ENCODE measurements around the gene HM13.
"Not testable (repeated sequence)": the region's sequence is repeated elsewhere in the genome, so short reads cannot be mapped to it uniquely, and the experiment has no call there.

Gene HM13, protein sequence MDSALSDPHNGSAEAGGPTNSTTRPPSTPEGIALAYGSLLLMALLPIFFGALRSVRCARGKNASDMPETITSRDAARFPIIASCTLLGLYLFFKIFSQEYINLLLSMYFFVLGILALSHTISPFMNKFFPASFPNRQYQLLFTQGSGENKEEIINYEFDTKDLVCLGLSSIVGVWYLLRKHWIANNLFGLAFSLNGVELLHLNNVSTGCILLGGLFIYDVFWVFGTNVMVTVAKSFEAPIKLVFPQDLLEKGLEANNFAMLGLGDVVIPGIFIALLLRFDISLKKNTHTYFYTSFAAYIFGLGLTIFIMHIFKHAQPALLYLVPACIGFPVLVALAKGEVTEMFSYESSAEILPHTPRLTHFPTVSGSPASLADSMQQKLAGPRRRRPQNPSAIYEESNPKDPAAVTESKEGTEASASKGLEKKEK

DNA sequence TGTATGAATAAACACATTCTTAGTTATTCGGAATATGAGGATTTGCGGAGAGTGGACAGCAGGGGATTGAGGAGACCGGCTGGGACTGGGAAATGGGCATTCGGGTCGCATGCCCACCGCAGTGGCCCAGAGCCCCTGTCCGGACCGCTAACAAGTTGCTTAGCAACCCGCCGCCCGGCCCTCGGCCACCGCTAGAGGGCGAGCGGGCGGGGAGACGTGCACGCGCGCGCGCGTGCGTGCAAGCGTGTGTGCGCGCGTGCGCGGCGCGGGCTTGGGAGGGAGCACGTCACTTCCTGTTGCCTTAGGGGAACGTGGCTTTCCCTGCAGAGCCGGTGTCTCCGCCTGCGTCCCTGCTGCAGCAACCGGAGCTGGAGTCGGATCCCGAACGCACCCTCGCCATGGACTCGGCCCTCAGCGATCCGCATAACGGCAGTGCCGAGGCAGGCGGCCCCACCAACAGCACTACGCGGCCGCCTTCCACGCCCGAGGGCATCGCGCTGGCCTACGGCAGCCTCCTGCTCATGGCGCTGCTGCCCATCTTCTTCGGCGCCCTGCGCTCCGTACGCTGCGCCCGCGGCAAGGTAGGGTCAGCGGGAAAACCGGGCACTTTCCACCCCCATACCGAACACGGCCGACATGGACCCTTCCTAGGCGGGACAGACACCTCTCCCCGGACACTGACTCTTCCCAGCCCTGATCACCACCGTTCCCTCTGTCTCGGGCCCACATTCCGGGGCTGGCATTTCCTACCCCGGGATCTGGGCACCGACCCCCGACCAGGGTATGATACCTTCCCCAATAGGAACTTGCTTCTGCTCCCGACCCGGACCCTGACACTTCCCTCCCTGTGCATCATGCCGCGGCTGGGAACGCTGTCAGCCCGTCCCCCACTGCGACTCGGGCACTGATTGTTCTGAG is at the start of gene HM13:
HM13 (plus strand) TSS at position 289 of the 918 bp plus-strand sequence; CDS start at position 399, 110 bp downstream.
- peak; percentile 93 for DNase-seq
- peak within 1 kb of the TSS; percentile 70 for H3K4me3 Mint-ChIP-seq
- TF ChIP-seq, protein P1, sequence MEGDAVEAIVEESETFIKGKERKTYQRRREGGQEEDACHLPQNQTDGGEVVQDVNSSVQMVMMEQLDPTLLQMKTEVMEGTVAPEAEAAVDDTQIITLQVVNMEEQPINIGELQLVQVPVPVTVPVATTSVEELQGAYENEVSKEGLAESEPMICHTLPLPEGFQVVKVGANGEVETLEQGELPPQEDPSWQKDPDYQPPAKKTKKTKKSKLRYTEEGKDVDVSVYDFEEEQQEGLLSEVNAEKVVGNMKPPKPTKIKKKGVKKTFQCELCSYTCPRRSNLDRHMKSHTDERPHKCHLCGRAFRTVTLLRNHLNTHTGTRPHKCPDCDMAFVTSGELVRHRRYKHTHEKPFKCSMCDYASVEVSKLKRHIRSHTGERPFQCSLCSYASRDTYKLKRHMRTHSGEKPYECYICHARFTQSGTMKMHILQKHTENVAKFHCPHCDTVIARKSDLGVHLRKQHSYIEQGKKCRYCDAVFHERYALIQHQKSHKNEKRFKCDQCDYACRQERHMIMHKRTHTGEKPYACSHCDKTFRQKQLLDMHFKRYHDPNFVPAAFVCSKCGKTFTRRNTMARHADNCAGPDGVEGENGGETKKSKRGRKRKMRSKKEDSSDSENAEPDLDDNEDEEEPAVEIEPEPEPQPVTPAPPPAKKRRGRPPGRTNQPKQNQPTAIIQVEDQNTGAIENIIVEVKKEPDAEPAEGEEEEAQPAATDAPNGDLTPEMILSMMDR (IDR thresholded peaks at IDR 0.05), result peak; percentile 95
- no peak within 1 kb of the TSS for H3K27ac Mint-ChIP-seq
- H3K36me3 Mint-ChIP-seq (ENCODE audit: low read depth), result peaks cover 7% of the 10 kb centered on the region
- H3K9me3 Mint-ChIP-seq, result no peaks in the 10 kb centered on the region
- no peaks in the 10 kb centered on the region for H3K4me1 Mint-ChIP-seq
- peaks cover 11% of the 10 kb centered on the region for H3K27me3 Mint-ChIP-seq (ENCODE audit: low read depth, poor library complexity)

DNA sequence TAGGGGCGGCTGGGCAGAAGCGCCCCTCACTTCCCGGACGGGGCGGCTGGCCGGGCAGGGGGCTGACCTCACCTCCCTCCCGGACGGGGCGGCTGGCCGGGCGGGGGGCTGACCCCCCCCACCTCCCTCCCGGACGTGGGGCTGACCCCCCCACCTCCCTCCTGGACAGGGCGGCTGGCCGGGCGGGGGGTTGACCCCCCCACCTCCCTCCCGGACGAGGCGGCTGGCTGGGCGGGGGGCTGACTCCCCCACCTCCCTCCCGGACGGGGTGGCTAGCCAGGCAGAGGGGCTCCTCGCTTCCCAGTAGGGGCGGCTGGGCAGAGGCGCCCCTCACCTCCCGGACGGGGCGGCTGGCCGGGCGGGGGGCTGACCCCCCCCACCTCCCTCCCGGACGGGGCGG is 43.3 kb upstream of the HM13 start:
- not testable (repeated sequence) for H3K27ac Mint-ChIP-seq; H3K4me1 Mint-ChIP-seq; H3K4me3 Mint-ChIP-seq; DNase-seq; H3K36me3 Mint-ChIP-seq (ENCODE audit: low read depth); H3K27me3 Mint-ChIP-seq (ENCODE audit: low read depth, poor library complexity)
- peaks cover 49% of the 10 kb centered on the region for H3K9me3 Mint-ChIP-seq

DNA sequence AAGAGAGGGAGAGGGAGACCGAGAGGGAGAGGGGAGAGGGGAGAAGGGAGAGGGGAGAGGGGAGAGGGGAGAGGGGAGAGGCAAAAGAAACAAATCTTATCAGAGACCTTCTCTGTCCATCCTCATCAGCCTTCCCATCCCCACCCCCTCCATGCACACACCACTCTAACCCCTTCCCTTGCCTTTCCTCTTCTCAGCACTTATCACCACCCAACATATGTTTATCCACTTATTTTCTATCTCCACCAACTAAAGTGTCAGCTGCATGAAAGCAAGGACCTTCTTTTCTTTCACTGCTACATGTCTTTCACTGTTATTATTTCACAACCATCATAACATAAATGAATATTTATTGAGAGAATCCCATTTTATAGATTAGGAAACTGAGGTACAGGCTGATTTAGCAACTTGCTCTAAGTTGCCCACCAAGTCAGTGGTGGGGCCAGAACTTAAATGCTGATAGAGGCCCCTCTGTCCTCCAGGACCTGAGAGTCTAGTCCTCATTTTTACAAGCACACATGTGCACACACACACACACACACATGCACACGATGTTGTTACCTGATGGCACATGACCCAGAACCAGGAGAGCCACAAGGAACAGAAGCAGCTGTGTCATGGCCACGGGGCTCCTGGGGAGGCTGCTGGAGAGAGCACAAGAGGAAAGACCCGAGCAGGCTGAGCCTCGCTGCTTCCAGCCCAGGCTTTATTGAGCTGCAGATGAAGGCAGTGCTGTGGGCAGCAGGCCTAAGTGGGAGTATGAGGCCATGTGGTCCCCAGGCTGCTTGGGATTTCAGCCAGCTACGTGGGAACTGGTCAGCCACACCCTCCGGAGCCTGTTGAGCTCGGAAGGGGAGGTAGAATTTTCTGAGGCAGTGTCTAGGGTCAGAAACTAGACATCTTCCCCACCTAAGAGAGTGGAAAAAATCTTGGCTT is 41.6 kb upstream of the HM13 start:
- Mint-ChIP-seq H3K9me3 (peaks cover 50% of the 10 kb centered on the region), H3K27me3 (ENCODE audit: low read depth, poor library complexity) (peaks cover under 1% of the 10 kb centered on the region), H3K27ac (no peak overlapping the region), H3K4me3 (no peak overlapping the region), H3K36me3 (ENCODE audit: low read depth) (peaks cover 5% of the 10 kb centered on the region), H3K4me1 (no peaks in the 10 kb centered on the region)
- DNase-seq, result no peak
- TF ChIP-seq, protein P1 (IDR thresholded peaks at IDR 0.05), result no peak

DNA sequence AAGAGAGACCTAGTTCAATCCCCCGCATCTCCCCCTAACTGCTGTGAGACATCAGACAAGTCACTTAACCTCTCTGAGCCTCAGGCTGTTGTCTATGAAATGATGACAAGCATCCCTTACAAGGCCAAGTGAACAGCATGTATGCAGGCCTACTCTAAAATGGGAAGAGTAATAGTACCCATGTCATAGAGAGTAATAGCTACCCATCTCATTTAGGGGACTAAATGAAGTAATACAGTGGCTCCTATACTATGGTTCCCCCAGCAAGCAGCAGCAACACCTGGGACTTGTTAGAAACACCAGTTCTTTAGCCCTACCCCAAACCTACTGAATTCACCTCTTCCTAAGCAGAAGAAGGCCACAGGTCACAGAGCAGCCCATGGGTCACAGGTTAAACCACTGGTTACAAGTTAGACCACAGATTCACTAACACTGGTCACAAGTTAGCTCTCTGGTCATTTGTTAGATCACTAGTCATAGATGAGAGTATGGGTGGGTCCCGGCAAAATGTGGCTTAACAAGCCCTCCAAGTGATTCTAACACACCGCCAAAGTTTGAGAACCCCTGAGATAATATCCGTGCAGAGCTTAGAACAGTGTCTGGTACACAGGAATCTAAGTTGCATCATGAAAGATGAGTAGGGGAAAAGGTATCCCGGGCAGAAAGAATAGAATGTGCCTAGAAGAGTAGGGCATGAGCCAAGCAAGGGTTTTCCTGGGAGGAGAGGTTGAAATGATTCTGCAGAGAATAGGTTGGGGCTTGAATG is 40.7 kb upstream of the HM13 start:
- Mint-ChIP-seq H3K27ac (no peak overlapping the region), H3K4me1 (no peaks in the 10 kb centered on the region), H3K9me3 (peaks cover 50% of the 10 kb centered on the region), H3K36me3 (ENCODE audit: low read depth) (peaks cover 5% of the 10 kb centered on the region), H3K4me3 (no peak overlapping the region), H3K27me3 (ENCODE audit: low read depth, poor library complexity) (peaks cover 3% of the 10 kb centered on the region)
- DNase-seq, result no peak
- TF ChIP-seq, protein P1 (IDR thresholded peaks at IDR 0.05), result no peak

DNA sequence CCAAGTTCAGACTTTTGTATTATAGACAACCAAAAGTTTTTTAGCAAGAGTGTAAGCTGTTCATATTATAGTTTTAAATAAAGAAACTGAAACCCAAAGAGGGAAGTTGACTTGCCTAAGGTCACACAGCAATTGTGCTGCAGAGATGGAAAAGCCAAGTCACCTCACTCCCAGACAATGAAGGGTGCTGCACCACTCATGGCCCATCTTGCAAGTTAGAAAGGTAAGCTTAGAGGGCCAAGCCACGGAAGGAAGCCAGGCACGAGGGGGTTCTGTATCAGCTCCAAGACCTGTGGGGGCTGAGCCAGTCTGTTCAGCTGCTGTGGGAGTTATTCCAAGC is 40.2 kb upstream of the HM13 start:
- Mint-ChIP-seq H3K9me3 (peaks cover 50% of the 10 kb centered on the region), H3K36me3 (ENCODE audit: low read depth) (peaks cover 5% of the 10 kb centered on the region), H3K27ac (no peak overlapping the region), H3K27me3 (ENCODE audit: low read depth, poor library complexity) (peaks cover 3% of the 10 kb centered on the region), H3K4me3 (no peak overlapping the region), H3K4me1 (no peaks in the 10 kb centered on the region)
- DNase-seq, result no peak
- TF ChIP-seq, protein P1 (IDR thresholded peaks at IDR 0.05), result no peak
